ENCODE data around the gene CACNA1C. TPM values are rescaled to one million over a fixed set of nuclear protein-coding genes. Genes with fewer than 3 reads are reported as not detected.

Gene CACNA1C
- total RNA-seq, 1 donor from 2014 or later, result 11.7 TPM

- no peak for DNase-seq (ENCODE audit: low spot score, unreplicated experiment)
- peaks cover 1% of the 10 kb centered on the region for H3K4me1 Mint-ChIP-seq (ENCODE audit: low read depth)
- H3K36me3 Mint-ChIP-seq (ENCODE audit: insufficient read depth), result peaks cover 2% of the 10 kb centered on the region
- TF ChIP-seq CTCF (IDR thresholded peaks at IDR 0.05; ENCODE audit: unreplicated experiment), result no peak
- H3K27me3 Mint-ChIP-seq, result peaks cover 2% of the 10 kb centered on the region
- H3K9me3 Mint-ChIP-seq (ENCODE audit: low read depth), result peaks cover 7% of the 10 kb centered on the region
- no peak overlapping the region for H3K4me3 Mint-ChIP-seq (ENCODE audit: low read depth)
- no peak overlapping the region for H3K27ac Mint-ChIP-seq
Measured at GRCh38 chr12:2084553-2085296, 31.9 kb downstream of the CACNA1C start.

- peaks cover 6% of the 10 kb centered on the region for H3K27me3 Mint-ChIP-seq
- H3K4me1 Mint-ChIP-seq (ENCODE audit: low read depth), result no peaks in the 10 kb centered on the region
- DNase-seq (ENCODE audit: low spot score, unreplicated experiment), result no peak
- no peaks in the 10 kb centered on the region for H3K36me3 Mint-ChIP-seq (ENCODE audit: insufficient read depth)
- no peak overlapping the region for H3K4me3 Mint-ChIP-seq (ENCODE audit: low read depth)
- H3K9me3 Mint-ChIP-seq (ENCODE audit: low read depth), result no peaks in the 10 kb centered on the region
- no peak overlapping the region for H3K27ac Mint-ChIP-seq
- no peak for TF ChIP-seq CTCF (IDR thresholded peaks at IDR 0.05; ENCODE audit: unreplicated experiment)
Measured at GRCh38 chr12:2092354-2092753, 39.6 kb downstream of the CACNA1C start.

- Mint-ChIP-seq H3K9me3 (ENCODE audit: low read depth) (no peaks in the 10 kb centered on the region), H3K4me3 (ENCODE audit: low read depth) (no peak overlapping the region), H3K4me1 (ENCODE audit: low read depth) (peaks cover 3% of the 10 kb centered on the region), H3K27me3 (peaks cover 6% of the 10 kb centered on the region), H3K27ac (no peak overlapping the region), H3K36me3 (ENCODE audit: insufficient read depth) (no peaks in the 10 kb centered on the region)
- TF ChIP-seq CTCF (IDR thresholded peaks at IDR 0.05; ENCODE audit: unreplicated experiment), result no peak
- DNase-seq (ENCODE audit: low spot score, unreplicated experiment), result no peak
Measured at GRCh38 chr12:2092890-2093289, 40.1 kb downstream of the CACNA1C start.

- H3K36me3 Mint-ChIP-seq (ENCODE audit: insufficient read depth), result no peaks in the 10 kb centered on the region
- peaks cover 6% of the 10 kb centered on the region for H3K27me3 Mint-ChIP-seq
- H3K9me3 Mint-ChIP-seq (ENCODE audit: low read depth), result no peaks in the 10 kb centered on the region
- H3K4me3 Mint-ChIP-seq (ENCODE audit: low read depth), result no peak overlapping the region
- H3K27ac Mint-ChIP-seq, result no peak overlapping the region
- TF ChIP-seq CTCF (IDR thresholded peaks at IDR 0.05; ENCODE audit: unreplicated experiment), result no peak
- no peak for DNase-seq (ENCODE audit: low spot score, unreplicated experiment)
- H3K4me1 Mint-ChIP-seq (ENCODE audit: low read depth), result peaks cover 5% of the 10 kb centered on the region
Measured at GRCh38 chr12:2094597-2094996, 41.8 kb downstream of the CACNA1C start.

- Mint-ChIP-seq H3K4me3 (ENCODE audit: low read depth) (no peak overlapping the region), H3K9me3 (ENCODE audit: low read depth) (no peaks in the 10 kb centered on the region), H3K27ac (no peak overlapping the region), H3K36me3 (ENCODE audit: insufficient read depth) (no peaks in the 10 kb centered on the region), H3K27me3 (peaks cover 6% of the 10 kb centered on the region), H3K4me1 (ENCODE audit: low read depth) (peaks cover 5% of the 10 kb centered on the region)
- no peak for DNase-seq (ENCODE audit: low spot score, unreplicated experiment)
- no peak for TF ChIP-seq CTCF (IDR thresholded peaks at IDR 0.05; ENCODE audit: unreplicated experiment)
Measured at GRCh38 chr12:2095878-2096277, 43.1 kb downstream of the CACNA1C start.

Measured in progenitor cell of endocrine pancreas (in vitro differentiated cells).